BE2C (cell line): ENCODE measurements around the gene LRRC41.

Experiments used
- DNase-seq: peaks from one replicate; pipeline ENCODE4 v3.0.0-alpha.2; 2020
- H3K27me3 ChIP-seq: fragments of 250-450 bp; sonication (Bioruptor Pico); 2 replicates; pipeline ENCODE4 v1.5.1; 2020; ENCODE audit warnings: mild to moderate bottlenecking
- H3K36me3 ChIP-seq: fragments of 250-450 bp; sonication (Bioruptor Pico); 2 replicates; pipeline ENCODE4 v1.5.1; 2020; ENCODE audit warnings: mild to moderate bottlenecking
- H3K4me1 ChIP-seq: fragments of 250-450 bp; sonication (Bioruptor Pico); 2 replicates; pipeline ENCODE4 v1.5.1; 2020
- H3K4me3 ChIP-seq: 2 replicates; pipeline ENCODE4 v1.5.1; 2011; ENCODE audit warnings: low read depth, low read length
- H3K9me3 ChIP-seq: fragments of 250-450 bp; sonication (Bioruptor Pico); 2 replicates; pipeline ENCODE4 v1.5.1; 2020
- TF ChIP-seq, protein P1 (sequence below): IDR thresholded peaks from 2 replicates; pipeline ENCODE4 v1.5.1; 2012; ENCODE audit warnings: mild to moderate bottlenecking, low read depth, low read length

The LRRC41 gene

GRCh38 chr1:46274225-46275029 lies 29.0 kb downstream of the LRRC41 start:
- TF ChIP-seq, protein P1, sequence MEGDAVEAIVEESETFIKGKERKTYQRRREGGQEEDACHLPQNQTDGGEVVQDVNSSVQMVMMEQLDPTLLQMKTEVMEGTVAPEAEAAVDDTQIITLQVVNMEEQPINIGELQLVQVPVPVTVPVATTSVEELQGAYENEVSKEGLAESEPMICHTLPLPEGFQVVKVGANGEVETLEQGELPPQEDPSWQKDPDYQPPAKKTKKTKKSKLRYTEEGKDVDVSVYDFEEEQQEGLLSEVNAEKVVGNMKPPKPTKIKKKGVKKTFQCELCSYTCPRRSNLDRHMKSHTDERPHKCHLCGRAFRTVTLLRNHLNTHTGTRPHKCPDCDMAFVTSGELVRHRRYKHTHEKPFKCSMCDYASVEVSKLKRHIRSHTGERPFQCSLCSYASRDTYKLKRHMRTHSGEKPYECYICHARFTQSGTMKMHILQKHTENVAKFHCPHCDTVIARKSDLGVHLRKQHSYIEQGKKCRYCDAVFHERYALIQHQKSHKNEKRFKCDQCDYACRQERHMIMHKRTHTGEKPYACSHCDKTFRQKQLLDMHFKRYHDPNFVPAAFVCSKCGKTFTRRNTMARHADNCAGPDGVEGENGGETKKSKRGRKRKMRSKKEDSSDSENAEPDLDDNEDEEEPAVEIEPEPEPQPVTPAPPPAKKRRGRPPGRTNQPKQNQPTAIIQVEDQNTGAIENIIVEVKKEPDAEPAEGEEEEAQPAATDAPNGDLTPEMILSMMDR = no peak
- Histone ChIP-seq H3K9me3 (no peaks in the 10 kb centered on the region), H3K27me3 (no peaks in the 10 kb centered on the region), H3K4me1 (no peaks in the 10 kb centered on the region), H3K36me3 (peaks cover 19% of the 10 kb centered on the region), H3K4me3 (no peak overlapping the region)
- no peak for DNase-seq

DNA sequence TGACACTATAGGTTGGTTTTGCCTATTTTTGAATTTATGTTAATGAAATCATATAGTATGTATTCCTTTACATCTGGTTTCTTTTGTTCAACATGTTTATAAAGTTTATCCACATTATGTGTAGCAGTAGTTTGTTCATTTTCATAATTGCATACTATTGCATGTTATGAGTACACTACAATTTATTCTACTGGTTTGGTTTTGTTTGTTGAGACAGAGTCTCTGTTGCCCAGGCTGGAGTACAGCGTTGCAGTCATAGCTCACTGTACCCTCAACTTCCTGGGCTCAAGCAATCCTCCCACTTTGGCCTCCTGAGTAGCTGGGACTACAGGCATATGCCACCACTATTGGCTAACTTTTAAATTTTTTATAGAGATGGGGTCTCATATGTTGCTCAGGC lies 34.8 kb downstream of the LRRC41 start:
- Histone ChIP-seq H3K9me3 (no peaks in the 10 kb centered on the region), H3K36me3 (peaks cover 30% of the 10 kb centered on the region), H3K4me3 (no peak overlapping the region), H3K4me1 (no peaks in the 10 kb centered on the region), H3K27me3 (no peaks in the 10 kb centered on the region)
- TF ChIP-seq, protein P1 = no peak
- no peak for DNase-seq

DNA sequence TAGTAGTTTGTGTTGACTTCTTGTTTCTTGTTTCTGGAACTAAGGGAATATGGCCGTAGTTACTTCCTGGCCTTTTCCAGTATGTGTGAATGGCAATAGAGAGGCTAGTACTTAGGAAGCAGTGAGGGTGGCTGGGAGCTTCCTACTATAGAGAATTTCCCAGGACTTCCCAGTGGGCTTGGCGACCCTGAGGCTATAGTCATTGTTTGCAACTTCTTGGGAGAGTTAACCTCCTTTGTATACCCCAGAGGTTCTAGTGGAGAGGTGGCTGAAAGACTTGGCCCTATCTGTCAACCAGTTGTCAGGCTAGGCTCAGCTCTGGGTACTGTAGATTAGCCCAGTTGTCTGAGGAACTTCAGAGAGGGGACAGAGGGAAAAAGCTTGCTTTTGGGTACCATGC lies 40.3 kb downstream of the LRRC41 start:
- Histone ChIP-seq H3K27me3 (no peaks in the 10 kb centered on the region), H3K4me3 (no peak overlapping the region), H3K36me3 (peaks cover 19% of the 10 kb centered on the region), H3K4me1 (no peaks in the 10 kb centered on the region), H3K9me3 (no peaks in the 10 kb centered on the region)
- TF ChIP-seq, protein P1 = no peak
- no peak for DNase-seq

DNA sequence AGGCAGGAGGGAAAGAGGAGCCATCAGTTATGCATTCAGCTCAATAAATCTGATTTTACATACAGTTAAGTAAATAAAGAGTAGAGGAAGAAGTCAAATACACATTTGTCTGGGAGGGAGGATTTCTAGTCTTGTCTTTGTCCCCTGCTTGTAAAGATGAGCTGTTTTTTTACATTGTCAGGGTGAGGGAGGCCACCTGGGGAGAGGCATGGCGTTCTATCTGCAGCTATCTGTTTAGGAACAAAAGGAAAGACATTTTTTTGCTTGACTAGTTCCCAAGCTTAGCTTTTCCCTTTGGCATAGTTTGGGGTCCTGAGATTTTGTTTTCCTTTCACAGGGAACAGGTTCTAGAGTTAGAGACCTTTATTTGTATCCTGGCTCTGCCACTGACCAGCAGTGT lies 40.9 kb downstream of the LRRC41 start:
- DNase-seq = no peak
- H3K9me3 ChIP-seq = no peaks in the 10 kb centered on the region
- H3K27me3 ChIP-seq = no peaks in the 10 kb centered on the region
- no peak overlapping the region for H3K4me3 ChIP-seq
- H3K36me3 ChIP-seq = peaks cover 19% of the 10 kb centered on the region
- TF ChIP-seq, protein P1 = no peak
- H3K4me1 ChIP-seq = no peaks in the 10 kb centered on the region

DNA sequence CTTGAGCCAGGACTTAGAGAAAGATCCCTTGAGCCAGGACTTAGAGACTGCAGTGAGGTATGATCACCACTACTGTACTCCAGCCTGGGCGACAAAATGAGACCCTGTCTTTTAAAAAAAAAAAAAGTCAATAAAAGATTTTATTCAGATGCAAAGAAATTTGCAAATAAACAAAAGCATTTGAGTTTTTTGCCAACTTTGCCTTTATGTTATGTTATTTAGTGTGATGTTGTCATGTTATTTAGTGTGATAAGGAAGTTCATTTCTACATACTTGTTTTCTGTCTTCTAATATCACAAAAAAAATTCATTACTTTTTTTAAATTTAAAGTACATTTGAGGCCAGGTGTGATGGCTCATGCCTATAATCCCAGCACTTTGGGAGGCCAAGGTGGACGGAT lies 46.9 kb downstream of the LRRC41 start:
- no peaks in the 10 kb centered on the region for H3K36me3 ChIP-seq

DNA sequence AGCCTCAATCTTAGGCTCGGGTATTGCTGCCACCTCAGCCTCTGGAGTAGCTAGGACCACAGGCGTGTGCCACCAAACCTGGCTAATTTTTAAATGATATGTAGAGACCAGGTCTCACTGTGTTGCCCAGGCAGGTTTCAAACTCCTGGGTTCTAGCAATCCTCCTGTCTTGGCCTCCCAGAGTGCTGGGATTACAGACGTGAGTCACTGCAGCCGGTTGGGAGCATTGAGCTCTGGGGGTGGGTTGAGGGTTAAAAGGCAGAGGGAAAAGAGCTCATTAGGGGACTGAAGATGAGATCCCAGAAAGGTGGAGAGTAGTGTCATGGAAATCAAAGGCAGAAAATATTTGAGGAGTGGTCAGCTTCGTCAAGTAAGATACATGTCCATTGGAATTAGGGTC lies 48.7 kb downstream of the LRRC41 start:
- H3K36me3 ChIP-seq = no peaks in the 10 kb centered on the region; the same call in 1 of the 2 replicates
- TF ChIP-seq, protein P1 = no peak
- H3K4me3 ChIP-seq = no peak overlapping the region
- DNase-seq = no peak
- H3K27me3 ChIP-seq = no peaks in the 10 kb centered on the region
- H3K9me3 ChIP-seq = no peaks in the 10 kb centered on the region
- no peaks in the 10 kb centered on the region for H3K4me1 ChIP-seq

More for the DNA sequence above, 46.9 kb downstream of the LRRC41 start:
- TF ChIP-seq, protein P1 = no peak
- no peak for DNase-seq
- H3K4me1 ChIP-seq = no peaks in the 10 kb centered on the region
- H3K9me3 ChIP-seq = no peaks in the 10 kb centered on the region
- H3K4me3 ChIP-seq = no peak overlapping the region
- H3K27me3 ChIP-seq = no peaks in the 10 kb centered on the region
